Eye (tissue), 1 donor: ENCODE measurements around the gene UTP15.

Source experiments
- DNase-seq: peaks from one replicate; pipeline ENCODE4 v3.0.0-alpha.2; 2015

Gene UTP15

DNA sequence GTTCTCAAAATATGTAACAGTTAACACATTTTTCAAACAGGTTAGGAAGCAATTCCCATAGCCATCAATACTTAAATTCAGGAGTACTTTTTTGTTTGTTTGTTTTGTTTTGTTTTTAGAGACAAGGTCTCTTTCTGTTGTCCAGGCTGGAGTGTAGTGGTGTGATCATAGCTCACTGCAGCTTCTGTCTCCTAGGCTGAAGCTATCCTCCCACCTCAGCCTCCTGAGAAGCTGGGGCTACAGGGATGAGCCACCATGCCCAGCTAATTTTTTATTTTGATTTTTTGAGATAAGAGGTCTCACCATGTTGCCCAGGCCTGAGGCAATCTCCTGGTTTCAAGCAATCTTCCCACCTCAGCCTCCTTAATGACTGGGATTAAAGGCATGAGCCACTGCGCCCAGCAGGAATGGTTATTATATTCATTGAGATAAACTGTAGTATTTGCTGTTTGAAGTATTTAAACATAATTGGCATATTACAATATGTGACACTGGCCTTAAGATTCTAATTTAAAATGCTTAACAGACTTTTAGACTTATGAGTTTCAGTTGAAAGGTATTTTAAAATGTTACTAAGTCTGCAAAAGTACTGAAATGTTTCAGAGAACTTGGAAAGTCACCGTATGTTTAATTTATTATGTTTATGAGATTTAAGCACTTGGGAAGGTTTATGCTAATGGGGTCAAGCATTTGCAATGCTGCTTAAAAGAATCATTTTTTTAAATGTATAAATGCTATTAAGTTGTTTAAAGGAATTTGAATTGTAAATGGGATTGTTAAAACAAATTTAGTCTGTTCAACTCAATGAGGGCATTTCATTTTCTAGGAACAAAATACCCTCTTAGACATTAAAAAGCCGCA, 17.0 kb downstream of the UTP15 start:
- DNase-seq, result no peak

DNA sequence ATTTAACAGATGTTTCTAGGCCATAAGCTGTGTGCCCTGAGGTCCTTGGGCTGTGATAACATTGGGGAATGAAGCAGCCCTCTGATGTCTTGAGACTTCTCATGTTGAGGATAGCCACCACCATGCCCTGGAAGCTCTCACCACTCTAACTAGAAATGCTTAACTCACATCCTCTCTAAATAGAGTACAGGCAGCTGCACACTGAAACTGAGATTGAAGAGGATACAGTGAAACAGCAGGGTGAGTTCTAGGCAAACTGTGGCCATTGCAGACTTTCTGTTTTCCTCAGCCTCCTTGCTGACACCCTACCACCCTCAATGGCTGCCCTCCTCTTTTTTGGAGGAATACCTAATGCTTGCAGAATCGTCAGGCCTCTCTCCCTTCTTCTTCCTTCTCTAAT, 22.4 kb downstream of the UTP15 start:
- DNase-seq, result no peak

DNA sequence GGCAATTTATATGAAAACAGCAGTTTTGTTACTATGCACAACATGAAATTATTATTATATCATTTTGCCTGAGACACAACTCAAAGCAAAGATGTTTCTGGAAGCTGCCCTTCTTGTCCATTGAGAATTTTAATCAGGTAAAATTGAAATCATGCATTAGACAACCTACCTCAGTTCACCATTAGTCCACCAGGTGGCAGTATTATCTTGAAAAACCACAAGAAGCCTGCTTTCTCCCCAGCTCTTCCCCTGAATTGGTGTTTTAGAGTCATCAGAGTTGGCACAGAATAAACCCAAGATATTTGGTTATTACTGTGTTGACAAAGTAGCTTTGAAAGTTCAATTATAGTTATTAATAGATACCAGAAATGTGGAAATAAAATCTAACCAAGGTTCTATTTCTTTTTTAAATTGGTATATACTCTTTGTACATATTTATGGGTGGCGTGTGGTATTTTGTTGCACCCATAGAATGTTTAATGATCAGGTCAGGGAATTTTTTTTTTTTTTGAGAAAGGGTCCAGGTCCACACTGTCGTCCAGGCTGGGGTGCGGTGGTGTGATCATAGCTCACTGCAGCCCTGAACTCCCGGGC, 25.7 kb downstream of the UTP15 start:
- peak; percentile 92 for DNase-seq

DNA sequence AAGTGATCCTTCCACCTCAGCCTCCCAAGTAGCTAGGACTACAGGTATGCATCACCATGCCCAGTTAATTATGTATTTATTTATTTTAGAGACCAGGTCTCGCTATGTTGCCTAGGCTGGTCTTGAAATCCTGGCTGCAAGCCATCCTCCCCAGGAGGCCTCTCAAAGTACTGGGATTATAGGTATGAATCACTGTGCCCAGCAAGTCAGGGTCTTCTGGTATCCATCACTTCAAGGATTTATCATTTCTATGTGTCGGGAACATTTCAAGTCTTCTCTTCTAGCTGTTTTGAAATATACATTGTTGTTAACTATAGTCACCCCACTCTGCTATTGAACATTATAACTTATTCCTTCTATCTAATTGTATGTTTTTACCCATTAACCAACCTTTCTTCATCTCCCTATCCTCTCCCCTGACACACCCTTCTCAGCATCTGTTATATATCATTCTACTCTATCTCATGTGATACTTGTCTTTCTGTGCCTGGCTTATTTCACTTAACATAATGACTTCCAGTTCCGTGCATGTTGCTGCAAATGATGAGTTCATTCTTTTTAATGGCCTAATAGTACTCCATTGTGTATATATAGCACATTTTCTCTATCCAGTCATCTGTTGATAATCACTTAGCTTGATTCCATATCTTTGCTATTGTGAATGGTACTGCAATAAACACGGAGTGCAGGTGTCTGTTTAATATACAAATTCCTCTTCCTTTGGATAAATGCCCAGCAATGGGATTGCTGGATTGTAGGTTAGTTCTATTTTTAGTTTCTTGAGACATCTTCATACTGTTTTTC, 26.4 kb downstream of the UTP15 start:
- DNase-seq, result no peak

DNA sequence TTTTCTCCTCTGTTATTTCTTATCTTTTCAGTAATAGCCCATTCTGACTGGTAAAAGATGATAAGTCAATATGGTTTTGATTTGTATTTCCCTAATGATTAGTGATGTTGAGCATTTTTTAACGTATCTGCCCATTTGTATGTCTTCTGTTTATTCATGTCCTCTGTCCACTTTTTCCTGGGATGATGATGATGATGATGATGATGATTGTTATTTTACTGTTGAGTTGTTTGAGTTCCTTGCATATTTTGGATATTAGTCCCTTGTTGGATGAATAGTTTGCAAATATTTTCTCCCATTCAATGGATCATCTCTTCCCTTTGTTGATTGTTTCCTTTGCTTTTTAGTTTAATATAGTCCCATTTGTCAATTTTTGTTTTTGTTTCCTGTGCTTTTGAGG, 27.0 kb downstream of the UTP15 start:
- DNase-seq, result no peak

DNA sequence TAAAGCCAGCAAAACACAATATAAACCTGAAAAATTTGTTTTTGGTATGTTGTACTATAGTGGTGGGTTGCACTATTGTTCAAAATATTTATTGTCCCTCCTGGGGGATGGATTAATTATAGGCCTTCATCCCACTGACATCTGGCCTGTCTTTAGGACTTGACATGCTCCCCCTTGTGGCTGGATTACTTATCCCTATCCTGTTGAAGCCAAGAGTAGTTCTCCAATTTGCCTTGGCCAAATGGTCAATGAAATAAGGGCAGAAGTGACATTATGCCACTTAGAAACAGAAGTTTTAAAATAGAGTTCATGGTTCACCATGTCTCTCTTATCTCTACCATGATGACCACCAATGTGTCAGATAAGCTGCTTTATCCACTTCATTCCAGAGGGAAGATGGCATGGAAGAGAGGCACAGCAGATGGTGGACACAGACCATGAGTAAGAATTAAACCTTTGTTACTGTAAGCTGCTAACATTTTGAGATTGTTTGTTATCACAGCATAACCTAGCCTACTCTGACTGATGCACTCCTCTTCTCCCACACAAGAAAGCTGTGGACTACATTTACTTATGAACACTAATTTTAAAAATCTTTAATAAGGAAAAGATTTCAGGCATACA, 31.3 kb downstream of the UTP15 start:
- DNase-seq, result peak; percentile 24

DNA sequence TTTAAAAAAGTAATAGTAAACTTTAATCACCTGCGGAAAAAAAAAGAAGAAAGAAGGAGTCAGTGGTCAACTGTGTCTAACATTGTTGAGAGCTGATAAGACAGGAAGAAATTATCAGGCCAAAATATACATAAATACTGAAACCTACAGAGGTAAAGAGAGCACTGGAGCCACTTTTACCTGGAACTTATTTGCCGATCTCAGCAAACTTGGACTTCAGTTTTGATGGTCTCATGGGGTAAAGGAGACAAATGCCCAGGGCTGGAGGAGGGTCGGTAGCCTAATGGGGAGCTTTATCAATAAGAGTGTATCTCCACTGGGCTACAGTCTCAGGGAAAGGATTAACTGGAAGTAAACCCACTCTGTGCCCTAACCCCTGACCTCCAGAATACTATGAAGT, 33.8 kb downstream of the UTP15 start:
- DNase-seq, result no peak

DNA sequence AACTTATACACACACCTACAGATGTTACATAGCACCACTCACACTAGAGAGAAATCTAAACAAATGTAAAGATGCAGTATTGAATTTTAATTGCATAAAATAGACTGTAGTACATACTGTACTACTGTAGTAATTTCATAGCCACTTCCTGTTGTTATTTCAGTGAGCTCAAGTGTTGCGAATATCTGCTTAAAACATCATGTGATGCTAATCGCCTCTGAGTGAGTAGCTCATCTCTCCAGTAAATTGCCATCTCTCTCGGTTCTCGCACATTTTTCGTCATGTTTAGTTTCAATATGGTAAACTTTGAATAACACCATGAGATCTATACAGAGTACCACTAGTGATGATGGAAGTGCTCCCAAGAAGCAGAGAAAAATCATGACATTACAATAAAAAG, 38.5 kb downstream of the UTP15 start:
- no peak for DNase-seq

DNA sequence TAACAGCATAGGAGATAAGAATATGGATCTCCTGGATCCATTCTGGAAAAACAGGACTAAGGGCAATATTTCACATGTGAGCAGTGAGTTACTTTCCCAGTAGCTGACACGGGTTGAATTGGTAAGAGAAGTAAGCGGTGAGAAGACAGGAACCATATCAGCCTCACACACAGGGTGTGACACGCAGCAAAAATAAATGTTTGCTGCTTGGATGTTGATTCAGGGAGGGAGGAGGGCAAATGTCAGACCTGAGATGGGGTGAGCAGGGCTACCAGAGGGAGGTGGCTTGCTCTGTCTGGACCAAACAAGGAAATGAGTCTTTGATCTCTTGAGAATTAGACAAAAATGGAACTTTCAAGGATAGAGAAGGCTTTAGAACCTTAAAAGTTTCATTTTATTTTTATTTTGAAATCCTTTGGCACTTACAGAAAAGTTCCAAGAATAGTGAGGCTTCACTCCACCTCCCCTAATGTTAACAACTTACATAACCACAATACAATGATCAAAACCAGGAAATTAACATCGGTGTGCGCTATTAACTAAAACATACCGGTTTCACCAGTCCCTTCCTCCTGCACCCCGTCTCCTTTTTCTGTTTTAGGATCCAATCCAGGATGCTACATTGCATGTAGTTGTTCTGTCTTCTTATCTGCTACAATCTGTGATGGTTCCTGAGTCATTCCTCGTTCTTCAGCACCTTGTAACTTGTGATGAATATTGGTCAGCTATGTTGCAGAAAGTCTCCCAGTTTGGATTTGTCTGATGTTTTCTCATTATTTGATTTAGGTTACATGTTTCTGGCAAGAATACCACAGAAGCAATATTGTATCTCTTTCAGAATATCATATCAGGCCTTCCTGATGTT, 39.9 kb downstream of the UTP15 start:
- DNase-seq, result no peak

DNA sequence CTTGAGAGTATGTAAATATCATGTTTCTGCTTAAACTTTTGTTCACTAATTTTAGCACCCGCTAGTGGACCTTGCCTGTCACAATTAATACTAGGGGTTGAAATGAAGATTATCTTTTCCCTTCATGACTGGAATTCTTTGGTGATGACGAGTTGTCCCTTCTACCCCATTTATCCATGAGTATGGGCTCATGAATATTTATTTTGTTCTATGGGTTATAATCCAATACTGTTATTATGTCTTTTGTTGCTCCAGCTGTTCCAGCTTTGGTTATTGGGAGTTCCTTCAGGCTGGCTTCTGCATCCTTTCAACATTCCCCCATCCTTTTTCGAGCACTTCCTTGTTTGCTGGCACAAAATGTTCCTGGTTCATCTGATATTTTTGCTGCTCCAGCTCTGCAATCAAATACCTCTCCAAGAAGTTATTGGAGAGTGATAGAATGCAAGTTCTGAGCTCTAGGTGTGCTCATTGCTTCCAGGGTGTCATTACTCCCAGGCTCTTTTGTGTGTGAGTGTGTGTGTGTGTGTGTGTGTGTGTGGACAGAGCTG, 40.7 kb downstream of the UTP15 start:
- no peak for DNase-seq

DNA sequence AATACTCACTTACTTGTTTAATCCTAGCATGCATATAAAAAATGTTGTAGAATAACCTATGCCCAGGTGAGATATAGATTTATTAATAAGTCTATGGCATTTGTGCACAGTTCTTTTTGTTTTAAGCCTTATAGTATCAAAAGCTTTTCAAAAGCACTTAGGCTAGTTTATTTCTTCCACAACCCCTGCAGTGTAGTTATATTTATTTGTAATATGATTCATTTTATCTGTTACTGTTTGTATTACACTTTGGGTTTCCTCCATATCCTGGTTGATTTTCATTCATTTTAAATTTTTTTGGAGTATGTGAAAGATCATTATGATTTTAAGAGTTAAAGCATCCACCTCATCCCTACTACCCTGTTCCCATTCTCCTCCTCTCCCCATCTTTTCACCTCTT, 41.7 kb downstream of the UTP15 start:
- DNase-seq, result no peak

DNA sequence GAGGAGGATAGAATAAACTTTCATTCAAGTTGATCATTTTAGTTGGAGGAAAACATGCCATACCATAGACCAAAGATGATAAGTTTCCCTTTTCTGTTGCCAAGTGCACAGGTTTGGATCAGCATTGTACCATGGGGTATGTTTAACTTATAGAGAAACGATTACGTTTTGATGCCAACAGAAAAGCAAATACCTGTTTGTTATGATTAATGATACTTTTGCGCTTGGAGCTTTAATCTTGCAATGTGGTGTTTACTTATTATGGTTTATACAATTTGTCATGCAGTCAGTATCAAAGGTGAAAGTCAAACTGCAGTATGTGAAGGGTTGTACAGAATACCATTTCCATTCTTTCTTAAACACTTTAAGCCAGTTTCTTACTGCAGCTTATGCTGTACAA, 47.3 kb downstream of the UTP15 start:
- DNase-seq, result no peak

DNA sequence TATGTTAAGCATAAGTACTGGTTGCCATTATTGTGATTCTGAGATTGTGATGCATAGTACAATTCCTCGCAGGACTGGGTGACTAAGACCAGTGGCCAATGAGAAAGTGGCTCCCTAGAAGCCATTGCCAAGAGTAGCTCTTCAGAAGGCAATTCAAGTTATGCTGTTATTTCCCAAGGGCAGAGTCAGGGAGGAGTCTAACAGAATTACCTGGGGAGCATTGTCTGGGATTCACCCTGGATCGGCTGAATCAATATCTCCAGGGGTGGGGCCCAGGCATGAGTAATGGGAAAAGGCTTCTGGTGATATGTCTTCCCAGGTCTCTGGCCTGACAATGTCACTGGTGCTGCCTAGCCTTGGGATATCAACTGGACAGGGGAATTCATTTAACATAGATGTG, 49.5 kb downstream of the UTP15 start:
- no peak for DNase-seq

DNA sequence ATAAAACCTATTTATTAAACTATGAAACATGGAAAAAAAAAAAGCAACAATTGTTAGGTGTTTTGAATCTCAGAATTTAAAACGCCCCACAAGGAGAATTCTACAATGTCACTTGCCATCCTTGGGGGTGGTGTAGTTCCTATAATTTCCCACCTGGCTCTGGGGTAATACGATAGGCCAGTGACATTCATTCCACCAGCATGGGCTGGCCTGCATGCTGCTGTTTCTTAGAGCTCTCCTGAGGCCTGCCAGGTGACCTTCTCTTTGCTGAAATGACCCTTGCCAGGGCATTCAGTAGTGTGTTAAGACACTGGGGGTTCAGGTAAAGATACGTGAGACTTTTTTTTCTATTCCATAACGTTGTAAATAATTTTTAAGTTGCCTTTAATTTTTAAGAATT, 50.4 kb downstream of the UTP15 start:
- no peak for DNase-seq

DNA sequence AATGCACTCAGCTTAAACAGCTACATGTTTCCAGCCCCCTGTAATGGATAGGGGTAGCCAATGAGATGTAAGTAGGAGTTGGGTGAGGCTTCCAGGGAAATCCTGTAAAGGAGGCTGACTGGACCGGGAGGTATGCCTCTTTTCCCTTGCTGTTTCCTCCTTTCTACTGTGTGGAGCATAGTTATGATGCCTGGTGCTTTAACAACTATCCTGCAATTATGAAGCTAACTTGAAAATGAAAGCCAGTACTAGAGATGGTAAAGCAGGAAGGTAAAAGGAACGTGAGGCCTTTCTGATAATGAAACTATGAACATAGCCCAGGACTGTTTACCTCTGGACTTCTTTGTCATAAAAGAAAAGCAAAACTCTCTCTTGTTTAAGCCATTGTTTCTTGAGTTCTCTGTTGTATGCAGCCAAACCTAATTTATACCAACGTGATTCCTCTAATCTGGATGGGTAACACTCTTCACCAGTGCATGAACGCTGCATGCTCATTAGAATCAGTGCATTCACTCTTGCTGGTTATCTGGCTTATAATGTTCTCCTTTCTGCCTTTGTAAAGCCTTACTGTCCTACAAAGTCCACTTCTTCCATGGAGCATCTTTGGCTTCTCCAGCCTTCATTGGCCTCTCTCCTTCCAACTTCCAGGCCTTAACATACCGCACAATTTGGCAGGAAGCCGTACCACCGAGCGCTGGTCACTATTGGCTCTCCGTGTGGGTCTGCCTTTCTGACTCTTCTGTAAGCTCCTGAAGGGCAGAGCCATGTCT, 52.2 kb downstream of the UTP15 start:
- DNase-seq, result no peak

DNA sequence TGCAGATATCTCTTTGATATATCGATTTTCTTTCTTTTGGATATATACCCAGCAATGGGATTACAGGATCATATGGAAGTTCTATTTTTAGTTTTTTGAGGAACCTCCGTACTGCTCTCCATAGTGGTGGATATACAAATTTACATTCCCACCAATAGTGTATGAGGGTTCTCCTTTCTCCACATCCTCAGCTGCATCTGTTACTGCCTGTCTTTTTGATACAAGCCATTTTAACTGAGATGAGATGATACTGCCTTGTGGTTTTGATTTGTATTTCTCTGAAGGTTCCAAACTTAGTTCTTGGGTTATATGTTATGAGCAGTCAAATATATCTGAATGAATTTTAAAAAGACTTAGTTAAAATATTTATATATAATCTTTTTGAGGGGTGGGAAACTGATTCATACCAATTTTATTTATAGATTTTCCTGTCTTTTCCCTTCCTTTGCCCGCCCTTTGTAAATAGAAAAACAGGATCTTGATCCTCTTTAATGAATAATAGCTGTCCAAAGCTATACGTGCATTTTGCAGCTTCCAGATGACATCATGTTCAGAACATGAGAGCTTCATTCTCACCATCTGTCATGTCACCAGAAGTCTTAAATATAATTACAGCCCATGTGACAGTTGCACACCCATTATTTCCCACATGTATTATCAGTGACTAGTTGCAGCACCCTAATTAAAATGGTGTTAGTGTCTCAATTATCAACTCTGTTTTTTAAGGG, 54.2 kb downstream of the UTP15 start:
- peak; percentile 44 for DNase-seq

DNA sequence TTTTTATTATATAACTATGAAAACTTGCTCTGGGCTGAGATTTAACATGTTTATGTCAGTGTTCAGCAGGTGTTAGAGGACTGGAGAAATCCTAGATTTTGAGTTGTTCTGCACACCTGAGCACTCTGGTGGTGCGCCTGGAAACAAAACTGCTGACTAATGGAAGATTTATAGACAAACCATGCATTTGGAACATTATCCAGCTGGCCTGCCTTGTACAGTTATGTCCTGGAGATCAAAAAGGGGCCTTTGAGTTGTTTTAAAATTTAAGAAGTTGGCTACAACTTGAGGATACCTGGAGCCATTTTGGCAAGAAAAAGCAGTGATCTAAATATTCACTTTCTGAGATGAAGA, 54.8 kb downstream of the UTP15 start:
- no peak for DNase-seq

DNA sequence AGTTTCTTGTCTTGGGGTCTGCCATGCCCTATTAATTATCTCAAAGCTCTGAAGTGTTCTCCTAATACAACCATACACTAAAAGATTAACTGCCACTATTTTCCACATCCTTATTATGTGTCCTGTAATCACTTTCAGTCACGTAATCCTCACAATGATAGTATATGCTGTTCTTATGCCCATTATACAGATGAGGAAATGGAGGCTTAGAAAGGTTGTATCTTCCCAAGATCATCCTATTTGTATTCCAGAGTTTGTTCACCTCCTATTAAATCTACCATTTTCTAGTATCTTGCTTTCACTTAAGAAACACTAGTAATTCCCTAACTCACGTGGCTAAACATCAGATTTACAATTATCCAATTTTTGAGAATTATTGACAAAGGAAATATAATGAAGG, 57.5 kb downstream of the UTP15 start:
- DNase-seq, result no peak

DNA sequence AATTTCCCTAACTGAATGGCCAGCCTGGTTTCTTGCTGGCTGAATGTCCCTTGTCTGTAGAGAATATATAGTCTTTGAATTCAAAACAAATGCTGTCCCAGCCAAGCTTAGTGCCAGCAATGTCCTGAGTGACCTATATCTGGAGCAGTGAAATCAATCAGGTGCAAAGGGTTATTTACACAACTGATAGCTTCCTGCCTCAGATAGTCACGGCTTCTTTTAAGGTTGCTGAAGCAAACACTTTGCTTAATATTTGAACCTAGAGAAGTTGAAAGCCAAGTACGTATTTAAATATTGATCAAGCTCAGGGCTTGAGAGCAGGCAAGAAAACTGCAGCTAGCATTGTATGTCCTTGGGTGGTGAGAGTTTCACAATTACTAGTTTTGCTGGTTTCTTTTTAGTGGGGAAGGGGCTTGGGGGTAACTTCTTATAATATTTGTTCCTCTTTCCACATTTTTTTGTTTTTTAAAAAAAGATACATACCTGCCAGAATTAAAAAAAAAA, 58.4 kb downstream of the UTP15 start:
- DNase-seq, result no peak

DNA sequence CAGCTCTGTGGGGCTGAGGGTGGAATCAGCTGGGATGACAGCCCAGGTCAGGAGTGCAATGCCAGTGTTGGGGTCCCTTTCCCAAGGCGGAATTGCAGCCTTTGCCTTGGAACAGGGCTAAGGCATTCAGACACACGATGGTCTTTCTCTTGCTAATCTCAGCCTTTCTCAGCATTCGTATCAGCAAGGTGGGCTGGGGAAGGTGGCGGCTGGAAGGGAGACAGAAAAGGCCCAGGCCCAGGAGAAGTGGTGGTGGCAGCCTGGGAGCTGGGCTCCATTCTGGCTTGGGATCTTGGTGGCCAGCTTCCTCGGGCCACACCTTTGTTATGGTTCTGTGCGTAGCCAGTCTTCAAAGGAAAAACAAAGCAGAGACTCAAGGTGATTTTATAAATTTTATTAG, 59.3 kb downstream of the UTP15 start:
- no peak for DNase-seq
